Ishikawa (cell line): Measurements from ENCODE around the gene PVR.

Source experiments
- EP300 ChIP-seq: IDR thresholded peaks from 2 replicates; pipeline ENCODE4 v1.6.1; 2012; ENCODE audit warnings: borderline replicate concordance
- FOXM1 ChIP-seq: IDR thresholded peaks from 2 replicates; pipeline ENCODE4 v1.6.1; 2012; ENCODE audit warnings: low read depth, borderline replicate concordance
- NFIC ChIP-seq: IDR thresholded peaks from 2 replicates; pipeline ENCODE4 v1.6.1; 2012
- TCF12 ChIP-seq: IDR thresholded peaks from 2 replicates; pipeline ENCODE4 v1.6.1; 2012; ENCODE audit warnings: low read depth
- ZBTB7A ChIP-seq: IDR thresholded peaks from 2 replicates; pipeline ENCODE4 v1.6.1; 2012; ENCODE audit warnings: low read depth
- TF ChIP-seq, protein P1 (sequence below): IDR thresholded peaks from 2 replicates; pipeline ENCODE4 v1.6.1; 2012

DNA sequence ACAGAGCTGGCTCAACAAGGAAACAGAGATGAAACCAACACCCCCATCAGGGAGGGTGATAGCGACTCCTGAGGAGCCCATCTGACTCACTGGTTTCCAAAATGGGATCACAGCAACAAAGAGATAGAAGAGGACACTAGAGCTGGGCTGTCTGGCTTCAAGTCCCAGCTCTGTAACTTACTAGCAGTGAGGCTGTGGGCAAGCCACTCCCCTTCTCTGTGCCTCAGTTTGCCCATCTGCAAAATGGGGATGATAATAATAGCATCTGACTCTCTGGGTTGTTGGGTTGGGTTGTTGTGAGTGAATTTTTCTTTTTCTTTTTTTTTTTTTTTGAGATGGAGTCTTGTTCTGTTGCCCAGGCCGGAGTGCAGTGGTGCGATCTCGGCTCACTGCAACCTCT, 16.1 kb upstream of the PVR start:
- TF ChIP-seq EP300 (no peak), TCF12 (no peak), FOXM1 (no peak), ZBTB7A (no peak), NFIC (no peak)
- TF ChIP-seq, protein P1, sequence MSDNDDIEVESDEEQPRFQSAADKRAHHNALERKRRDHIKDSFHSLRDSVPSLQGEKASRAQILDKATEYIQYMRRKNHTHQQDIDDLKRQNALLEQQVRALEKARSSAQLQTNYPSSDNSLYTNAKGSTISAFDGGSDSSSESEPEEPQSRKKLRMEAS = no peak
